NCI-H2196 treated with DMSO at 0.1 percent for 48 hours (cell line): ENCODE results near the gene TAF9.
"Not testable (repeated sequence)": the region's sequence is repeated elsewhere in the genome, so short reads cannot be mapped to it uniquely, and the experiment has no call there.

Experiments
- DNase-seq: peaks from one replicate; lab custom pipeline; 2025; ENCODE audit not compliant: unreplicated experiment; lab: John Stamatoyannopoulos, UW

Gene TAF9

GRCh38 chr5:69369340-69370121 is at the start of gene TAF9, which contains the start of the genes AK6 and RAD17:
Gene TAF9 (minus strand): TSS chr5:69369520. CDS start chr5:69365737, 3,783 bp downstream.
Gene AK6 (minus strand): TSS chr5:69369520. CDS start chr5:69369490, 30 bp downstream.
Gene RAD17 (plus strand): TSS chr5:69369818. CDS start chr5:69372209, 2,391 bp downstream.
- DNase-seq, result peak; percentile 43

GRCh38 chr5:69418554-69418953 is 49.2 kb upstream of the TAF9 start:
- DNase-seq, result no peak

- no peak for DNase-seq
These were observed 47.4 kb upstream of the TAF9 start for GRCh38 chr5:69416699-69417098.

DNA sequence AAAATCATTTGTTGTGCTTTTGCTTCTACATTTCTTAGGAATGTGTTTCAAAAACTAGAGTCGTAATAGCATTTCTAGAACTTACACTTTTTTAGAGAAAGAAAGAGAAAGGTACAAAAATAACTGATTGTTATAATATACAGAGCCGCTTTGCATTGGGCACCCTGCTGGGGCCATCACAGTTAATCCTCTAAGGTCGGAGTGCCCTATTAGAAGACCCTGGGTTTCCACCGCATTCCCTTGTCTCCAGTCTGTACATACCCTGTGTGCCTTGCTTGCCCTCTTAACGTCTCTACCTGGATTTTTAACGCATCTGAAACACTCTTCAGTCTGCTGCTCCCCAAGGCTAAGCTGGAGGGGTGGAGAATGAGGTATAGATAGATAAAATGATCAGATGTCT is 46.9 kb upstream of the TAF9 start:
- no peak for DNase-seq

GRCh38 chr5:69415584-69415958 is 46.3 kb upstream of the TAF9 start:
- no peak for DNase-seq

GRCh38 chr5:69414885-69415583 is 45.7 kb upstream of the TAF9 start, which contains the start of gene MARVELD2:
Gene MARVELD2 (plus strand): TSS chr5:69415116. CDS start chr5:69419386, 4,270 bp downstream.
- peak; percentile 55 for DNase-seq

GRCh38 chr5:69404659-69405330 is 35.5 kb upstream of the TAF9 start:
- no peak for DNase-seq

DNA sequence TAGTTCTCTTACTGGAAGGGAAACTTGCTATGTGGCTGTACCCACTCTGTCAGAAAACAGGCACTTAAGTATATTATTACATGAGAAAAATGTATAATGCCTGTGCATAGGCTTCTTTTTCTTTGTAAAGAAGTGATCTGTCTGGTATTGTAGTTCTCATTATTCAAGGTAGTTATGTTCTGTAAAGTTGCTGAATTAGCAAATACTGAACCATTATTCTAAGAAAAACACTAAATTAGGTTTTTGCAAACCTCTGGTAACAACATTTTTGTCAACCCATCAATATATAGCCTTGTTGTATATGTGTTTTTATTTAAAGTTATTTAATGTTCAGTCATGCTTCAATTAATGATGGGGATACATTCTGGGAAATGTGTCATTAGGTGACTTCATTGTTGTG is 9.1 kb upstream of the TAF9 start:
- no peak for DNase-seq

DNA sequence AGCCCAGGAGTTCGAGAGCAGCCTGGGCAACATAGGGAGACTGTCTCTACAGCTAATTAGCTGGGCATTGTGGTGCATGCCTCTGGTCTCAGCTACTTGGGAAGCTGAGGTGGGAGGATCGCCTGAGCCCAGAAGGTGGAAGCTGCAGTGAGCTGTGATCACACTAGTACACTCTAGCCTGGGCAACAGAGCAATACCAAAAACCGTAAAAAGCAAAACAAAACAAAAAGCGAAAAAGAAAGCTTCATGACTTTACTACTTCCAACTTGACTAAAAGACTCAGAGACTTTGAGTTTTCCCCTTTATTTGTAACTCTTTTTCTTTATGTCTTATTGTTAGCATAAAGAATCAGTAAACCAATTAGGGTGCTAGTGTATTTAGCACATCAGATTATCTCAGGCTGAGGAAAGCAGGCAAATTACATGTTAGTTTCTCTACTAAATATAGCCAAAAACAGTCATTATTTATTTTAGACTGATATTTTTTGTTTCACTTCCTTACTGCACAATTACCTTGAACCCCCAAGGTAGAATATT is 5.7 kb upstream of the TAF9 start:
- DNase-seq, result no peak

DNA sequence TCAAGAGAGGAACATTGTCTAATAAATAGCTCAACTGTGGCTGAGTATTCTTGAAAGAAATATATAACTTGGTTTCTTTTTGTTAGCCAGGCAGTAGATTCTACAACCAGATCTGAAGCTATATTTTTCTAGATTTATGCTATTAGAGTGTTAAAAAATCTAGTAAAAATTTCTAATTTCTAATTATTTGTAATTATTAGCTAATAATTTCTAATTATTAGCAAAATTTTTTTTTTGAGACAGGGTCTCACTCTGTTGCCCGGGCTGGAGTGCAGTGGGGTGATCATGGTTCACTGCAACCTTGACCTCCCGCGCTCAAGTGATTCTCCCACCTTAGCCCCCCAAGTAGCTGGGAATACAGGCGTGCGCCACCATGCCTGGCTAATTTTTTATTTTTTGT is 3.1 kb upstream of the TAF9 start:
- DNase-seq, result no peak

DNA sequence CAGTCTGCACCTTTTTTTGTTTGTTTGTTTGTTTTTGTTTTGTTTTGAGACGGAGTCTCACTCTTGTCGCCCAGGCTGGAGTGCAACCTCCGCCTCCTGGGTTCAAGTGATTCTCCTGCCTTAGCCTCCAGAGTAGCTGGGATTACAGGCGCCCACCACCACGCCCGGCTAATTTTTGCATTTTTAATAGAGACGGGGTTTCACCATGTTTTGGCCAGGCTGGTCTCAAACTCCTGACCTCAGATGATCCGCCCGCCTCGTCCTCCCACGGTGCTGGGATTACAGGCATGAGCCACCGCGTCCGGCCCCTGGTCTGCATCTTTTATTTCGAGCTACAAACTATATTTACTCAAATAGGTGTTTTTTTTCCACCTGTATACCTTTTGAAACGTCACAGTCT is 1.0 kb upstream of the TAF9 start:
- not testable (repeated sequence) for DNase-seq

DNA sequence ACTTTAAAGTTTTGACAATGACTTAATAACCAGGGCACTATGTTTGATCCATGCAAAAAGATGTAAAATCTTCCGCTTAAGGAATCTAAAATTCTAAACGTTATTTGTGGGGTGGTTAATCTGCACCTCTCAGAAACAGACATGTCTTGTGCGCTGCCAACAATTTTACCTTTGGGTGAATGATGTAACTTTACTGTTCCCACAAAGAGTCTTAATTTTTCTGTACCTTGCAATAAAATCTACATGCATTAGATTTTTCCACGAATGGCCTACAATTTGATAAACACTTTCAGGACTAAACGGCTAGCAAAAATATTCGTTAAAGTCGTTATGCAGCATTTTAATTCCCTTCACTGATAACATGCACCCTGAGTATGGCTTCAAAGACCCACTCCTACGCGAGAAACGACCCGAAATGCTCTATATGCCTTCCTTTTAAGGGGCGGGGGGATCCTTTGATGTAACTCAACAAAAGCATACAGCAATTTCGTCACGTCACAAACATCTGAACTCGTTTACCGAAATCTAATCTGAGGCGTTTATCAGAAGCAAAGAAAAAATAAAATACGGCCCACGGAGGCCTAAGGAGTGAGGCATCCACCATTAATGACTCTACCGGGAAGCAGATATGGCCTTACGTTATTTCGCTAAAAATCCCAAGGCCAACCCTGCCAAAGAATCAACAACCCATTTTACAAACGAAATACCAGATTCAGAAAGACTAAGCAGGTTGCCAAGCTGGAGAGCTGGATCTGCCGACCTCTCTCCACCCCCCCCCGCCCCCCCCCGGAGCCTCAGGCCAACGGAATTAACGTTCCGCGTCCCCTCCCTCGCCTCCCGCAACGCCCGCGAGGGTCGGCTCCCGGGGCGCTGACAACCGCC is 621 bp downstream of the TAF9 start:
- no peak for DNase-seq

- DNase-seq, result no peak
These were observed 1.5 kb downstream of the TAF9 start for GRCh38 chr5:69367697-69368279.

DNA sequence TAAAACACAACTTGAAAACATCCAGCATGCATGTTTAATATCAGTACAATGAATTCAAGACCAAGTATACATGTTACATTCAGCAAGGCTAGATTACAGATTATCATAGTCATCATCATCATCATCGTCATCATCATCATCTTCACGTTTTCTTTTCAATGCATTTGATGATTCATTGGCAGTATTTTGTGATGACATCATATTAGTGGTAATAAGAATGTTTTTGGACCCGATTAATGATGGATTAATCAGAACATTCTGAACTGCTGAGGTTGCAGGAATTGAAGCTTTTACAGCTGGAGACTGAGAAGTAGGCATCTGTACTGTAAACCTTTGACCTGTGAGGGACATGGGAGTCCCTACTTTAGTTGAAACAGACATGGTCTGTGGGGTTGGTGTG is 4.5 kb downstream of the TAF9 start:
- DNase-seq, result no peak

DNA sequence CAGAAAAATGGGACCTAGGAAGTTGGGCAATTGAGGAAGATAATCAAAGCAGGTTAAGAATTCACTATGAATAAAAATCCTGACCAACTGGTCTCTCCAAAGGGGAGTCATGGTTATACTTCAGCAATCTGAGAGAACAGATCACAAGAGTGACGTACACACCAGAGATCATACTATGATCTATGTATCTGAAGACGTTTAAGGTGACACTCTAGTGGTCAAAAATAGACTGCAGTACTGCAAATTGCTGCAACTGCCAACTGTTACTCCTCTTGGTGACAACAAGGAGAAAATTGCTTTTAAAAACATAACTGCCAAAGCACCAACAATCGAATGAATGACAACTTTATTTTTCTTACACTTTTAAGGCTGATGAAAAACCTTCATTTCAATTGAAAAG is 4.9 kb downstream of the TAF9 start:
- DNase-seq, result no peak

DNA sequence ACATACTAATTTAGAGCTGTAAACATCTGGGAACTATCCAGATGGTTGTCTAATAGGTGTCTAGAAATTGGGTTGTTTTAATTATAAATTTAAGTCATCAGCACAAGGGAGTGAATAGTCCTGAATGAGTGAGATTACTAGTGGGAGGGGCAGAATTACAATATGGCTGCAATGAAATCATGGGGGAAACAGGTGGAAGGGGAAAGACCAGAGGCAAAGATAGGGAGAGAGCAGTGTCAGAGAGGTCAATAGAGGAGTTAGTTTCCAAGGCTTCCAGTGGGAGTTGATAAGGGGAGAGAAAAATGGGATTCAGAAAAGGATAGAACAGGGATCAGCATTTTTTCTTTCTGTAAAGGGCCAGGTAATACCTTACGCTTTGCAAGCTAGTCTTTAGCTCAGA is 8.9 kb downstream of the TAF9 start:
- no peak for DNase-seq

- no peak for DNase-seq
These were observed 9.6 kb downstream of the TAF9 start for GRCh38 chr5:69359699-69360098.

- DNase-seq, result no peak
These were observed 18.7 kb downstream of the TAF9 start for GRCh38 chr5:69350664-69351063.

DNA sequence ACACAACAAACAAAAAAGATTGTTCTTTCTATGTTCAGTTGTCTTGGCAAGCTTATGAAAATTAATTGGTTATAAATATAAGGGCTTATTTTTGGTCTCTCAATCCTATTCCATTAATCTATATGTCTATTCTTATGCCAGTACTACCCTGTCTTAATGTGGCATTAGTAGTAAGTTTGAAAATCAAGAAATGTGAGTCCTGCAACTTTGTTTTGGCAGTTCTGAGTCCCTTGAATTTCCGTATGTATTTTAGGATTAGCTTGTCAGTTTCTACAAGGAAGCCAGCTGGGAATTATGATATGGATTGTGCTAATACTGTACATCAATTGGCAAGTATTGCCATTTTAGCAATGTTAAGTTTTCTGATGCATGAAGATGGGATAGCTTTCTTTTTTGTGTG is 26.2 kb downstream of the TAF9 start:
- DNase-seq, result no peak

- no peak for DNase-seq
These were observed 27.7 kb downstream of the TAF9 start for GRCh38 chr5:69341520-69342161.
